ENCODE data around the gene BANF2. TPM values are rescaled to one million over a fixed set of nuclear protein-coding genes. Genes with fewer than 3 reads are reported as not detected.

Gene BANF2
- total and polyA plus RNA-seq, 5 donors from 2014 or later: not detected

GRCh38 chr20:17674722-17675518 is 24.8 kb upstream of the BANF2 start:
- H3K27ac ChIP-seq (ENCODE audit: insufficient read depth, low read length, poor library complexity, severe bottlenecking): no peak overlapping the region
- H3K9me3 ChIP-seq (ENCODE audit: control insufficient read depth in 2 of 2, low read length in 2 of 2): no peaks in the 10 kb centered on the region
- no peak for DNase-seq
- Mint-ChIP-seq H3K27ac (no peak overlapping the region), H3K4me1 (peaks cover 3 to 12% (median 10%) of the 10 kb centered on the region in 4 donors), H3K9me3 (no peaks in the 10 kb centered on the region), H3K4me3 (no peak overlapping the region), H3K36me3 (peaks cover 6% of the 10 kb centered on the region), H3K27me3 (peaks cover 4% of the 10 kb centered on the region)
- no peaks in the 10 kb centered on the region for H3K36me3 ChIP-seq (ENCODE audit: control insufficient read depth, insufficient read depth, low read length)
- no peaks in the 10 kb centered on the region for H3K27me3 ChIP-seq (ENCODE audit: control insufficient read depth, insufficient read depth, low read length)
- no peak for ATAC-seq (ENCODE audit: low read depth in 2 of 2)
- H3K4me3 ChIP-seq (ENCODE audit: low read depth, low read length): no peak overlapping the region
- H3K4me1 ChIP-seq (ENCODE audit: control insufficient read depth, insufficient read depth, low read length, poor library complexity, severe bottlenecking): no peaks in the 10 kb centered on the region

DNA sequence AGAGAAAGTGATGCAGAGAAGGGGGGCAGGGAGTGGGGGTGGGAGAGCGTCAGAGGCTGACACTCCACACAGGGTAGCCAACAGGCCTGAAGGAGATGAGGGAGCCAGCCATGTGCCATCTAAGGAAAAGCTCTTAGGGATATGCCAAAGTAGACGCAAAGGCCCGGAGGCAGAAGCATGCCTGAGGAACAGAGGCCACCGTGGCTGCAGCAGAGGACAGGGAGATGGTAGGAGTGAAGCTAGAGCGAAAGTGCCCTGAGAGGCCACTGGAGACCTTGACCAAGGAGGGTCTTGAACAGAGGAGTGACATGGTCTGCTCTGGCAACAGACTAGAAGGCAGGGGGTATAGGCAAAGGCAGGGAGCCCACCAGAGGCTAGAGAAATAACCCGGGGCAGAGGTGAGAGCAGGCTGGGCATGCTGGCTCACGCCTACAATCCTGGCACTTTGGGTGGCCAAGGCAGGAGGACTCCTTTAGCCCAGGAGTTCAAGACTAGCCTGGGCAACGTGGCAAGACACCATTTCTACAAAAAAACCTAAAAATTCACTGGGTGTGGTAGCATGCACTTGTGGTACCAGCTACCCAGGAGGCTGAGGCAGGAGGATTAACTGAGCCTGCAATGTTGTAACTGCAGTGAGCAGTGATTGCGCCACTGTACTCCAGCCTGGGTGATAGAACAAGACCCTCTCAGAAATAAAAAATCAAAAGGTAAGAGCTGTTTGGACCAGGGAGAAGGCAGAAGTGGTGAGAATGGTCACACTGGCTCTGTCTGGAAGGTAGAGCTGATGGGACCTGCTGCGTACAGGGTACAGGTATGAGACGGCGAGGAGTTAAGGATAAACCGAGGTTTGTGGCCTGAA is 24.0 kb upstream of the BANF2 start:
- Histone ChIP-seq H3K27ac (ENCODE audit: insufficient read depth, low read length, poor library complexity, severe bottlenecking) (no peak overlapping the region), H3K27me3 (ENCODE audit: control insufficient read depth, insufficient read depth, low read length) (no peaks in the 10 kb centered on the region), H3K4me3 (ENCODE audit: low read depth, low read length) (no peak overlapping the region), H3K4me1 (ENCODE audit: control insufficient read depth, insufficient read depth, low read length, poor library complexity, severe bottlenecking) (peaks cover 7% of the 10 kb centered on the region), H3K36me3 (ENCODE audit: control insufficient read depth, insufficient read depth, low read length) (no peaks in the 10 kb centered on the region), H3K9me3 (ENCODE audit: control insufficient read depth in 2 of 2, low read length in 2 of 2) (no peaks in the 10 kb centered on the region)
- Mint-ChIP-seq H3K36me3 (peaks cover 2% of the 10 kb centered on the region), H3K27ac (no peak overlapping the region), H3K9me3 (no peaks in the 10 kb centered on the region), H3K4me3 (peak overlapping the region in 1 of 4 donors; percentile 45), H3K4me1 (peaks cover 3 to 17% (median 15%) of the 10 kb centered on the region in 4 donors), H3K27me3 (peaks cover 4% of the 10 kb centered on the region)
- no peak for ATAC-seq (ENCODE audit: low read depth in 2 of 2)
- DNase-seq: no peak

- DNase-seq: no peak
- Histone ChIP-seq H3K9me3 (ENCODE audit: control insufficient read depth in 2 of 2, low read length in 2 of 2) (no peaks in the 10 kb centered on the region), H3K36me3 (ENCODE audit: control insufficient read depth, insufficient read depth, low read length) (no peaks in the 10 kb centered on the region), H3K4me1 (ENCODE audit: control insufficient read depth, insufficient read depth, low read length, poor library complexity, severe bottlenecking) (peaks cover 9% of the 10 kb centered on the region), H3K27me3 (ENCODE audit: control insufficient read depth, insufficient read depth, low read length) (no peaks in the 10 kb centered on the region), H3K4me3 (ENCODE audit: low read depth, low read length) (no peak overlapping the region), H3K27ac (ENCODE audit: insufficient read depth, low read length, poor library complexity, severe bottlenecking) (no peak overlapping the region)
- Mint-ChIP-seq H3K4me3 (peak overlapping the region in 1 of 4 donors; percentile 45), H3K27ac (no peak overlapping the region), H3K27me3 (peaks cover 4% of the 10 kb centered on the region), H3K4me1 (peaks cover 3 to 16% (median 14%) of the 10 kb centered on the region in 4 donors), H3K9me3 (no peaks in the 10 kb centered on the region), H3K36me3 (no peaks in the 10 kb centered on the region)
- ATAC-seq (ENCODE audit: low read depth in 2 of 2): no peak
These were observed 23.4 kb upstream of the BANF2 start for GRCh38 chr20:17676378-17676759.

GRCh38 chr20:17676942-17677341 is 22.8 kb upstream of the BANF2 start:
- Histone ChIP-seq H3K4me3 (ENCODE audit: low read depth, low read length) (no peak overlapping the region), H3K27ac (ENCODE audit: insufficient read depth, low read length, poor library complexity, severe bottlenecking) (no peak overlapping the region), H3K36me3 (ENCODE audit: control insufficient read depth, insufficient read depth, low read length) (no peaks in the 10 kb centered on the region), H3K9me3 (ENCODE audit: control insufficient read depth in 2 of 2, low read length in 2 of 2) (no peaks in the 10 kb centered on the region), H3K4me1 (ENCODE audit: control insufficient read depth, insufficient read depth, low read length, poor library complexity, severe bottlenecking) (peaks cover 9% of the 10 kb centered on the region), H3K27me3 (ENCODE audit: control insufficient read depth, insufficient read depth, low read length) (no peaks in the 10 kb centered on the region)
- peak overlapping the region in 1 of 4 donors; percentile 69 for H3K4me3 Mint-ChIP-seq
- peaks cover 3 to 16% (median 14%) of the 10 kb centered on the region in 4 donors for H3K4me1 Mint-ChIP-seq
- no peaks in the 10 kb centered on the region for H3K36me3 Mint-ChIP-seq
- peaks cover 4% of the 10 kb centered on the region for H3K27me3 Mint-ChIP-seq
- ATAC-seq (ENCODE audit: low read depth in 2 of 2) (no peak), DNase-seq (no peak)
- H3K9me3 Mint-ChIP-seq: no peaks in the 10 kb centered on the region
- no peak overlapping the region for H3K27ac Mint-ChIP-seq

DNA sequence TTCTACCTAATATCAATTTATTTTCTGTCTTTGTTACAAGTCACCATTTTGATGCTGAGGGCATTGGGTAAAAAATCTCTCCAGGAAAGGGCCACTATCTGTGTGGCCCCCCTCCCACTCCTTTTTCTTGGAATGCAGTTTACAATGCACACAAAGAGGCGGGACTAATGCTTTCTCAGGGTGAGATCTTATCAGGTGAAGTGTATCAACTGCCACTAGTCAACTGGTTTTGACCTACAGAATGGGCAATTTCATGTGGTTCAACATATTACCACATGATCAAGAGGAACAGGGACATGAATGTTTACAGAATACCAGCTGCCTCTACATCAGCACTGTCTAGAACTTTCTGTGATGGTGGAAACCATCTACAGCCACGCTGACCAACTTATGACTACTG is 21.5 kb upstream of the BANF2 start:
- Histone ChIP-seq H3K27ac (ENCODE audit: insufficient read depth, low read length, poor library complexity, severe bottlenecking) (no peak overlapping the region), H3K9me3 (ENCODE audit: control insufficient read depth in 2 of 2, low read length in 2 of 2) (no peaks in the 10 kb centered on the region), H3K36me3 (ENCODE audit: control insufficient read depth, insufficient read depth, low read length) (no peaks in the 10 kb centered on the region), H3K27me3 (ENCODE audit: control insufficient read depth, insufficient read depth, low read length) (no peaks in the 10 kb centered on the region), H3K4me1 (ENCODE audit: control insufficient read depth, insufficient read depth, low read length, poor library complexity, severe bottlenecking) (peaks cover 17% of the 10 kb centered on the region), H3K4me3 (ENCODE audit: low read depth, low read length) (no peak overlapping the region)
- Mint-ChIP-seq H3K4me3 (peak overlapping the region in 2 of 4 donors; percentile 38 to 61), H3K27ac (no peak overlapping the region), H3K36me3 (no peaks in the 10 kb centered on the region), H3K9me3 (no peaks in the 10 kb centered on the region), H3K4me1 (peaks cover 3 to 21% (median 16%) of the 10 kb centered on the region in 4 donors), H3K27me3 (peaks cover 10% of the 10 kb centered on the region)
- ATAC-seq (ENCODE audit: low read depth in 2 of 2) (no peak), DNase-seq (no peak)

DNA sequence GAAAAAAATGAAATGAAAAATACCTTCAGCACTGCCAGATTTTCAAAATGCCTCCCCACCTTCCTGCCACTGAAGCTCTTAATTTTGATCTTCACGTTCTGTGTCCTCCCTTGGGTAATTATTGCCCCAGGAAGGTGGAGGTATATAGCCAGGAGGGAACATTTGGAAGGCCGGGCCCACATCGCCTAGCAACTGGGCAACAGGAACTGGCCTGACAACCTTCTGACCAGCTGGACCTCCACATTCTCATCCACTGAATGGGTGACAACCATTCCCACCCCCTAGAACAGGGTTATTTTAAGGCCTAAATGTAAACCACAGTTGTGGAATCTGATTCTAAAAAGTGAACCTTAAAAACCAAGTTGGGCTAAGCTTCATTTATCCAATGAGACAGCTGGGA is 20.9 kb upstream of the BANF2 start:
- H3K27ac ChIP-seq (ENCODE audit: insufficient read depth, low read length, poor library complexity, severe bottlenecking): no peak overlapping the region
- no peak for DNase-seq
- no peaks in the 10 kb centered on the region for H3K27me3 ChIP-seq (ENCODE audit: control insufficient read depth, insufficient read depth, low read length)
- H3K36me3 Mint-ChIP-seq: no peaks in the 10 kb centered on the region
- H3K4me1 Mint-ChIP-seq: peaks cover 1 to 22% (median 16%) of the 10 kb centered on the region in 4 donors
- H3K9me3 ChIP-seq (ENCODE audit: control insufficient read depth in 2 of 2, low read length in 2 of 2): no peaks in the 10 kb centered on the region
- peaks cover 11% of the 10 kb centered on the region for H3K27me3 Mint-ChIP-seq
- H3K27ac Mint-ChIP-seq: no peak overlapping the region
- H3K9me3 Mint-ChIP-seq: no peaks in the 10 kb centered on the region
- no peaks in the 10 kb centered on the region for H3K36me3 ChIP-seq (ENCODE audit: control insufficient read depth, insufficient read depth, low read length)
- H3K4me3 Mint-ChIP-seq: peak overlapping the region in 2 of 4 donors; percentile 38 to 82
- no peak overlapping the region for H3K4me3 ChIP-seq (ENCODE audit: low read depth, low read length)
- no peak for ATAC-seq (ENCODE audit: low read depth in 2 of 2)
- peaks cover 17% of the 10 kb centered on the region for H3K4me1 ChIP-seq (ENCODE audit: control insufficient read depth, insufficient read depth, low read length, poor library complexity, severe bottlenecking)

- H3K4me3 Mint-ChIP-seq: peak overlapping the region; percentile 82 to 88 (median 86)
- no peak for DNase-seq
These were observed 19.6 kb upstream of the BANF2 start for GRCh38 chr20:17679941-17680835.

More at GRCh38 chr20:17679941-17680835, 19.6 kb upstream of the BANF2 start:
- Mint-ChIP-seq H3K4me1 (peaks cover 0 to 22% (median 14%) of the 10 kb centered on the region in 4 donors), H3K36me3 (no peaks in the 10 kb centered on the region), H3K27me3 (peaks cover 22% of the 10 kb centered on the region), H3K9me3 (peaks cover 0 to under 1% (median 0%) of the 10 kb centered on the region in 7 donors), H3K27ac (peak overlapping the region; percentile 51 to 96 (median 68))
- no peaks in the 10 kb centered on the region for H3K9me3 ChIP-seq (ENCODE audit: control insufficient read depth in 2 of 2, low read length in 2 of 2)
- ATAC-seq (ENCODE audit: low read depth in 2 of 2): no peak
- H3K27me3 ChIP-seq (ENCODE audit: control insufficient read depth, insufficient read depth, low read length): peaks cover 9% of the 10 kb centered on the region
- no peak overlapping the region for H3K4me3 ChIP-seq (ENCODE audit: low read depth, low read length)
- H3K4me1 ChIP-seq (ENCODE audit: control insufficient read depth, insufficient read depth, low read length, poor library complexity, severe bottlenecking): peaks cover 17% of the 10 kb centered on the region
- H3K27ac ChIP-seq (ENCODE audit: insufficient read depth, low read length, poor library complexity, severe bottlenecking): no peak overlapping the region
- no peaks in the 10 kb centered on the region for H3K36me3 ChIP-seq (ENCODE audit: control insufficient read depth, insufficient read depth, low read length)

Measured in CD4-positive, CD25-positive, alpha-beta regulatory T cell (primary cell).